Midbrain (tissue), 1 donor: ENCODE results near the gene TRAF5.
"Not testable (repeated sequence)": the region's sequence is repeated elsewhere in the genome, so short reads cannot be mapped to it uniquely, and the experiment has no call there.

ENCODE experiments used
- DNase-seq: peaks from one replicate; lab custom pipeline; 2025; lab: John Stamatoyannopoulos, UW

Gene TRAF5, protein sequence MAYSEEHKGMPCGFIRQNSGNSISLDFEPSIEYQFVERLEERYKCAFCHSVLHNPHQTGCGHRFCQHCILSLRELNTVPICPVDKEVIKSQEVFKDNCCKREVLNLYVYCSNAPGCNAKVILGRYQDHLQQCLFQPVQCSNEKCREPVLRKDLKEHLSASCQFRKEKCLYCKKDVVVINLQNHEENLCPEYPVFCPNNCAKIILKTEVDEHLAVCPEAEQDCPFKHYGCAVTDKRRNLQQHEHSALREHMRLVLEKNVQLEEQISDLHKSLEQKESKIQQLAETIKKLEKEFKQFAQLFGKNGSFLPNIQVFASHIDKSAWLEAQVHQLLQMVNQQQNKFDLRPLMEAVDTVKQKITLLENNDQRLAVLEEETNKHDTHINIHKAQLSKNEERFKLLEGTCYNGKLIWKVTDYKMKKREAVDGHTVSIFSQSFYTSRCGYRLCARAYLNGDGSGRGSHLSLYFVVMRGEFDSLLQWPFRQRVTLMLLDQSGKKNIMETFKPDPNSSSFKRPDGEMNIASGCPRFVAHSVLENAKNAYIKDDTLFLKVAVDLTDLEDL

DNA sequence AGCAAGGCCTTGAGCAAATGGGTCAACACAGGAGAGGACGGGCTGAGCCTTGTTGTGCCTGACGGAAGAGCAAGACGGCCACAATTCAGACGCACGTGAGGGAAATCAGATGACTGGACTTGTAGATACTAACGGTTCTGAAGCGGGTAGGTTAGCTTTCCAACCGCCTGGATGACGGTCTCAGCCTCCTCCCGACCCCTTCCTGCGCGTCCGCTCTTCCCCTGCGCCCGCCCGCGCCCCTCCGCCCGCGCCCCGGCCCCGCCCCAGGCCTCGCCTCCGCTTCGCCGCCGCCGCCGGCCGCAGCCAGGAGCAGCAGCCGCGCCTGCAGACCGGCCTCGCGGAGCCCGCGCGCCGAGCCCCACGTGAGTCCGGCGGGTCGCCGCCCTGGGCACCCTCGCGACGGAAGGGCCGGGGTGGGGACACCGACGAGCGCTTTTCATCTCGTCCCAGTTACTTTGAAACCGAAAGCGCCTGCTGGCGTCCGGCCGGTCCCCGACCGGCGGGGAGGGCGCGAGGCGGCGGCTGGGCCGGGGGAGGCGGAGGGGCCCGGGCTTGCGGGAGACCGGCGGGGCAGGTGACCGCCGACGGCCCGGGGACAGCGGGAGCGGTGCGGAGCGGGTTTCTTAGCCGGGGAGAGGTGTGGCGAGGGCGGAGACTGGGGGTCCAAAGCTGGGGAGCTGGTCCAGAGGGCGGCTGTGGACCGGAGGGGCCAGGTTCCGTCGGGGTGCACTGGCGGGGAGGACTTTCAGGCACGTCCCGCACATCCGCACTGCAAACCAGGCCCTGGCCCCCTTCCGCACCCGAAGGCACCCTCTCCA, at the start of gene TRAF5:
TRAF5 (plus strand) TSS at position 306 of the 818 bp plus-strand sequence. CDS start 26,407 bp downstream, outside the sequence.
- peak; percentile 38 for DNase-seq

DNA sequence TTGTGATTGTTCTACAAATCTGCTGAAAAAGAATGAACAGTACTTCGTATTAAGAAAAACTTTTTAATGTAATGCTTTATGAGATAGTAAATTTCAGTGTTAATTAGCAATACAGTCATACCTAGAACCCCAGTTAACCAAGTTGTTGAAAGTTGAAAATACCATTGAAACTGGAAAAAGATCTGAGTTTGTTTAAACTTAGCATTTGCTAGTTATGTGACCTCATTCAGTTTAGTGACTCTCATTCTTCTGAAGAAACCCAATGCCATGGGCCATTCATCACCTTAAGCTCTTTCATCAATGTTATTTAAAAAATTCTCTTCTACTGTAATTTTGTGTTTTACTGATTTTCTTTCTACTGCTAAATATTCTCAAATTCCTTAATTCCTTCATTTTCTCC, 47.3 kb upstream of the TRAF5 start:
- no peak for DNase-seq

DNA sequence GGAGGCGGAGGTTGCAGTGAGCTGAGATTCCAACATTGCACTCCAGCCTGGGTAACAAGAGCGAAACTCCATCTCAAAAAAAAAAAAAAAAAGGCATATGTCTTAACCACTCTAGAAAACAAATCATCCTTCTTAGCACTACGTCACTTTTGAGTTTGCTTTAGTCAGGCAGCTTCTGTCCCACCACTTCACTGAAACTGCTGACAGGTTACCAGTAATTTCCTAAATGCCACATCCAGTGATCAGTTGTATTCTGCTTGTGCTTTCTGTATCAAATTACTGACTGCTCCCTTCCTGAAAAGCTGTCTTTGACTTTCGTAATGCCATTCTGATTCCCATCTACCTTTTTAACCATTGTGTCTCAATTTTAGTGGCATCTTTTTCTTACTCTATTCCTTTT, 45.7 kb upstream of the TRAF5 start:
- DNase-seq = no peak

DNA sequence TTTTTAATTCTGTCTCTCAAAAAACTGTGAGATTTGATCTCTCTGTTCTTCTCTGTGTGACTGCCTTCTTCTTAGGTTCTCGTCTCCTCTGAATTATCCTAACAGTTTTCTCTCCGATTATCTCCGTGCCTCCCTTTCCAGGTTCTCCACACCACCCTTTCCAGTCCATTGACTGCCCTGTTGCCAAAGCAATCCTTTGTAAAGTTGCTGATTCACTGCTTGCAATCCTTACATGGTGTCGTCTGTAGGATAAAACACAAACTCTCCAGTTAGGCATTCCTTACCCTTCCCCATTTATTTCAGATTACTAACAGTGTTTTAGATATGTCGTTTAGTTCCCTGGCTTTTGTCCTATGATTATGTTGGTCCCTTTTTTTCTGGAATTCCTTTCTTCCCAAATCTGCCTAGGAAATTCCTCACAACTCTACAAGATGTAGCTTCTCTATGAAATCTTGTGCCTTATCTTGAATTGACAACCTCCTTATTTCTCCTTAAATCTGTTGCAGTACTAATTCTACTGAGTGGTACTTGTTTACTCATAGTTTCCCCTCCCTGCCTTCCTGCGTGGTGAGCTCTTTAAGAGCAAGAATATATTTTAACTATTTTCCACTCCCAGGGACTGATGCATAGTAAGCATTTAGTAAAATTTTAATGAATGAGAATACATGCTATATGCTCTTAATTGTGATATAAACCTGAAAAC, 45.2 kb upstream of the TRAF5 start:
- no peak for DNase-seq

DNA sequence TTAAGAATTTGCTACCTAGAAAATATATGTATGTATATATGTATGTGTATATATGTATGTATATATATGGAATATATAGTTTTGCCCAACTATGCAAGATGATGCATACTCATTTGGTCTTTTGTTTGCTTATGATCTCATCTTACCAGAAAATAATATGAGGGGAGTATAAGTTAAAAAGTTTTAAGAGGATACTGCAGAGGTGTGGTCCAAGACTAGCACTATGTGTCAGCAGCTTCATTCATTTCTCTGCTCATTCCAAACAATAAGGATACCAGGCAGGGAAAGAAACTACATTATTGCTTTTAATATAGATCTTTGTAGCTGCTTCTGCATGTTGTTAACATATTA, 44.6 kb upstream of the TRAF5 start:
- DNase-seq = no peak

DNA sequence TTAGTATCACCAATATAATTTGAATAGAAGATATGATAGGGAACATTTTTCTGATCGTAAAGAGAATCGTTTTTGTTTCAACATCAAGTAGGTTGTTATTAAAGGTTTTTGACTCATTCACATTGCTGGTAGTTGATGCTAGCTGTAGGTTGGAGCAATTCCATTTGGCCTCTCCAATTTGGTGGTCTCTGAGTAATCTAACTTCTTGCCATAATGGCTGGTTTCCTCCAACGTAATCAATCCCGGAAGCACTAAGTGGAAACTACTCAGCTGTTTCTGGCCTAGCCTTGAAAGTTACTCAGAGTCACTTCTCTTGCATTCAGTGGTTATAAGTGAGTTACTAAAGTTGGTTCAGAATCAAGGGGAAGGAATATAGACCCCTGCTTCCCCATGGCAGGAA, 41.4 kb upstream of the TRAF5 start:
- no peak for DNase-seq

DNA sequence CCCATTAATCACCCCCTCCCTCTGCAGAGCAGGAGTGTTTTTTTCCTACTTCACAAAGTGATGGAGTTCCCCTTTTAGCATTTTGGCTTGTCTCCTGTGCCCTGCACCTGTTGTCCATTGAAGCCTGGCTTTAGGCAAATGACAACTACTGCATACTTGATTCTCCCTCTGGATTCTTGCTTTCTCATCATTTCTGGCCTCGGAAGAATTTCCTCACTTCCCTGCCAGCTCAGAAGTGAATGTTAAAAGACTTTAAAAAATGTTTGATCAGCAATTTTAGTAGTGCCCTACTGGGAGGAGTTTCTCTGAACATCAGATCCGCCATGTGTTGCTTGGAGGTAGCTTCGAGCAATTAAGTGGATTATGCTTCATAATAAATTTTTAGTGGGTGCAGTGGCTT, 39.4 kb upstream of the TRAF5 start:
- no peak for DNase-seq

DNA sequence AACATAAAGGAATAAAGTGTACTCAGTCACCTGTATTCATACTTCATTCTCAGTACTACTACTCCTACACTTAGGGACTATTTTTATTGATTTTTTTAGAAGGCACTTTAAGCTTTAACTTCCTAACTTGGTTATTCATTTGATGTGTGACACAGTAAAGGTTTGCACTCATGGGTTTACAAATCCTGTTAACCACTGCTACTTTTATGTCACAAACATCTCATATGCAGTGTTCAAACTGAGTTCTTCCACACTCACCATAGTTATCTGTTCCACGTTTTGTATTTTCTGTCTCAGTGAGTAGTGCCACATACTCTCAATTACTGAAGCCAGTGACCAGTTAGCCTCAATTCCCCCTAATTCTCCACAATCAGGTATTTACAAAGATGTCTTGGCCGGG, 34.2 kb upstream of the TRAF5 start:
- DNase-seq = no peak

DNA sequence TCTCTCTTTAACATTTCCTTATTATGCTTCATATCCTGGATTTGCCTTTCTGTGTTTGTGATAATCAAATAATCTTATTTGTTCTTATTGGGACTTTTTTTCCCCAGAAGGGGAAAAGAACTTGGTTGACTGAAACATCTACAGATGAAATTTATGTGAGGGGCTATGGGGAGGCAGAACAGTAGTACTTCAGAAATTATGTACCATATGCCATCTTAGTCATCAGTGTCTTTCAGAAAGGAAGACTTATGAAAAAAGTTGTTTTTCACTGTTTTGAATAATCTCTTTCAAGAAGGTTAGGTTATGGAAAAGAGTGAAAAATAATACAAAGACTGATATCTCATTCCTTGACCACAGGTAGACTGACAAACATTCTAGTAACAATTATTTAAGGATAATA, 30.2 kb upstream of the TRAF5 start:
- no peak for DNase-seq

DNA sequence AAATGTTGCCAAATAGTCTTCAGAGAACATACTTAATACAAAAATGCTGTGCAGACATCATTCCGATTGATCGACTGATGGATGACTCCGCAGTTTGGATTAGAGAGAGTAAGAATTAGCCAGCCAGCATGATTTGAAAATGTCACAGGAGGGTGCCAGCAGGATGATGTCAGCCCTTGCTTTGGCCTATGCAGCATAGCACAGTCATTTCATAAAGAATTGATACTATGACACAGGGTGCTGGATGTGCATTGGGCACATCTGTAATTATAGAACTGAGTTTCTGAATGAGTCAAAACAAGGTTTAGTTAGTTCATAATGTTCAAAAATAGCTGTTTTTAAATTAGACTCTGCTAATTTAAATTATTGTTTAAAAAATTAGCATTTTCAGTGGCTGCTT, 21.6 kb upstream of the TRAF5 start:
- no peak for DNase-seq

DNA sequence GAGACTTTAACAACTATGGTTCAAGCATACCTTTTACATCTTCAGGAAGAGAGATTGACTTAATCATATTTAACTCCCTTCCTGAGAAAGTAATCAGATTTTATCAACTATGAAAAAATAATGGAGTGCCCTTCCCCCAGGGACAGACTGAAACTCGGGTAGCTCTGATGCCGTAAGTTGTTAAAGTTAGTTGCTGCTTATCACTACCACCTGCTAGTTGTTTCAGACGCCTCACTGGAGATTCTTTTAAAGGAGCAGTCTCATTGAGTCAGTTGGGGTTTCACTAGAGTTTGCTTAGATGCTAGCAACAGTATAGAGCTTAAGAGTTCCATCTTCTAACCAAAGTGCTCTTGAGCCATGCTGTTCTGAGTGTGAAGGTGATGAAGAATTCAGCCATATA, 17.0 kb upstream of the TRAF5 start:
- no peak for DNase-seq

DNA sequence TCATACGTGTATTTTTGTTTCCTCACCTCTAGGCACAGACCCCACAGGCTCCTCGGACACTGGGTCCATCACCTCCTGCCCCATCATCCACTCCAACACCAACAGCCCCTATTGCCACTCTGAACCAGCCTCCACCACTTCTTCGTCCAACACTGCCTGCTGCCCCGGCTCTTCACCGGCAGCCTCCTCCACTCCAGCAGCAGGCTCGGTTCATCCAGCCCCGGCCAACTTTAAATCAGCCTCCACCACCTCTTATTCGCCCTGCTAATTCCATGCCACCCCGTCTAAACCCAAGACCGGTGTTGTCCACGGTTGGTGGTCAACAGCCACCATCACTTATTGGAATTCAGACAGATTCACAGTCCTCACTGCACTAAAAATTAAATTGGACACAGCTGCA, 13.2 kb upstream of the TRAF5 start:
- no peak for DNase-seq

DNA sequence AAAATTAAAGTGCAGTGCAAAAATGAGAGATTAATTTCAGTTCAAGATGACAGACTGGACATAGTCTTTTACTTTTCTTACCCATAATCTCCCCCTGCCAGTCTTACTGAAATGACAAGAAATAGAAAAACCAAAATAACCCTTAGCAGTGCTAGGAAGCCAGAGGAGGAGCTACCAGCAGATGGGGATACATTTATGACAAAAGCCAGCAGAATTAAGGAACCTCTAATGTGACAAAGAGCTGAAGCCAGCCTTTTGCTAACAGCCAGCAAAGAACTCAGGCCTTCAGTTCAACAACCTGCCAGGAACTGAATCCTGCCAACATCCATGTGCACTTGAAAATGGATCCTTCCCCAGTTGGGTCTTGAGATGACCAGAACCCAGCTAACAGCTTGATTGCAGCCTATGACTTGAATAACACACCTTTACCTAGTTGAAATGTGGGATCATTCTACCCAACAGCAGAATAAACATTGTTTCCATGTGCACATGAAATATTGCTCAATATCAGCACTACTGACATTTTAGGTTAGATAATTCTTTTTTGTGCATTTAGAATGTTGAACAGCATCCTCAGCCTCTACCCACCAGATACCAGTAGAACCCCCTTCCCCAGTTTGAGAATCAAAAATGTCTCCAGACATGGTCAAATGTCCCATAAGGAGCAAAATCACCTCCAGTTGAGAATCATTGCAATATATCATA, 7.9 kb upstream of the TRAF5 start:
- no peak for DNase-seq

DNA sequence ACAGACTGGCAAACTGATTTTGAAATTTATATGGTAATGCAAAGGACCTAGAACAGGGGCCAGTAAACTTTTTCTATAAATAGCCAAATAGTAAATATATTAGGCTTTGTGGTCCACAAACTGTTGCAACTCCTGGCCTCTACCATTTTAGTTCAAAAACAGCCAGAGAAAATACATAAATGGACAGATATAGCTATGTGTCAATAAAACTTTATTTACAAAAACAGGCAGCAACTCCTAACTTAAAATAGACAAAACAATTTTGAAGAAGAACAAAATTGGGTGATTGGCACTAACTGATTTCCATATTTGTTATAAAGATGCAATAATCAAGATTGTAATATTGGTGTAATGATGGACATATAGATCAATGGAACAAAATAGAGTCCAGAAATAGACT, 6.7 kb upstream of the TRAF5 start:
- no peak for DNase-seq

DNA sequence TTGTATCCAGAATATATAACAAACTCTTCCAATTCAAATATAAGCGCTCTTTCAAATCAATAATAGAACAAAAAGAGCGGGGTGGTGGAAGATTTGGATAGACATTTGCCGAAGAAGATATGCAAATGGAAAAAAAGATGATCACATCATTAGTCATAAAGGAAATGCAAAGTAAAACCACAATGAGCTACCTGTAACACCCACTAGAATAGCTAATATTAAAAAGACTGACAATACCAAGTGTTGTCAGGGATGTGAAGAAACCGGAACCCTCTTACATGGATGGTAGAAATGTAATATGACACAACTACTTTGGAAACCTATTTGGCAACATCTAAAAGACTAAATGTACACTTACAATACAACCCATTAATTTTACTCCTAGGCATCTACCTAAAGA, 5.7 kb upstream of the TRAF5 start:
- DNase-seq = no peak

DNA sequence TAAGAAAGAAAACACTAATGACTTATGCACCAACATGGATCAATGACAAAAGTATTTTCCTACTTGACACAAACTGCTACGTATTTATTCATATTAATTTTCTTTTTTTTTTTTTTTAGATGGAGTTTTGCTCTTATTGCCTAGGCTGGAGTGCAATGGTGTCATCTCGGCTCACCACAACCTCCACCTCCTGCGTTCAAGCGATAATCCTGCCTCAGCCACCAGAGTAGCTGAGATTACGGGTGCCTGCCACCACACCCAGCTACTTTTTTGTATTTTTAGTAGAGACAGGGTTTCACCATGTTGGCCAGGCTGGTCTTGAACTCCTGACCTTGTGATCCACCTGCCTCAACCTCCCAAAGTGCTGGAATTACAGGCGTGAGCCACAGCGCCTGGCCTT, 5.0 kb upstream of the TRAF5 start:
- DNase-seq = not testable (repeated sequence)

DNA sequence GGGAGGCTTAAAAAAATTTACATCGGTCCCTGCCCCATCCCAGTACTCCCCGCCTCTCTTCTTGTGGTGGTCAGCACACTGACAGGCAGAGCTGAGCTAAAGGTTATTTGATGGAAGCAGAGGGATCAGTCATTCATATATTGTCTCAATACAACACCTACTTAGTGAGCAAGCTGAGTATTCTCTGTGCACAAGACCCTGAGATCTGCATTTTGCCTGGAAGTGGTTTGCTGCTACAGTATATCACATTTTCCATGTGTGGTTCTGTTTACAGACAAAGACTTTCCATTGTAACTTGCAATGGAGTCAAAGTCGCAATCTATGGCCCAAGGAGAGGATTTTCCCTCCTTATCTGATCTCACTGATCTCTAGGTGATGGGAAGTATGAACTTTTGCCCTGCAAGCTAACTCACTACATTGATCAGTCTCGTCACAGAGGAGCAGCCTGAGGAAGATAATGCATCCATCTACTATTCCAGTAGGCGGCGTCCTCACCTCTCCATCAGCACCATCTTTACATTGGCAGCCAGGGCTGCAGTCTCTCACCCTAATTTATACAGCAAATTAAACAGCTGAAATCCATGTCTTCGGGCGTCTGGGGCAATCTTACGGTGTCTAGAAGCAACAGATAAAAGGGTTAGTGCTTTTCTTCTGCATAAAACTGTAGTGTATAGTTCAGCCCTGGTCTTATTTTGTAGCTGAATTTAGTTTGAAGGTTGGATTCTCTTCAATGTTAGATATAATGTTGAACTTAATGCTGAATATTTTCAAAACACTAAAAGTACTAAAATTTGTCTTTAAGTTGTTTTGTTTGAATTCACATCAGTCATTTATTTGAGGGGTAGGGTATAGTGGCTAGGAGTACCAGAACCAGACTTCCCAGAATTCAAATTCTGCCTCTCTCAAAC, 3.2 kb upstream of the TRAF5 start:
- peak; percentile 30 for DNase-seq

DNA sequence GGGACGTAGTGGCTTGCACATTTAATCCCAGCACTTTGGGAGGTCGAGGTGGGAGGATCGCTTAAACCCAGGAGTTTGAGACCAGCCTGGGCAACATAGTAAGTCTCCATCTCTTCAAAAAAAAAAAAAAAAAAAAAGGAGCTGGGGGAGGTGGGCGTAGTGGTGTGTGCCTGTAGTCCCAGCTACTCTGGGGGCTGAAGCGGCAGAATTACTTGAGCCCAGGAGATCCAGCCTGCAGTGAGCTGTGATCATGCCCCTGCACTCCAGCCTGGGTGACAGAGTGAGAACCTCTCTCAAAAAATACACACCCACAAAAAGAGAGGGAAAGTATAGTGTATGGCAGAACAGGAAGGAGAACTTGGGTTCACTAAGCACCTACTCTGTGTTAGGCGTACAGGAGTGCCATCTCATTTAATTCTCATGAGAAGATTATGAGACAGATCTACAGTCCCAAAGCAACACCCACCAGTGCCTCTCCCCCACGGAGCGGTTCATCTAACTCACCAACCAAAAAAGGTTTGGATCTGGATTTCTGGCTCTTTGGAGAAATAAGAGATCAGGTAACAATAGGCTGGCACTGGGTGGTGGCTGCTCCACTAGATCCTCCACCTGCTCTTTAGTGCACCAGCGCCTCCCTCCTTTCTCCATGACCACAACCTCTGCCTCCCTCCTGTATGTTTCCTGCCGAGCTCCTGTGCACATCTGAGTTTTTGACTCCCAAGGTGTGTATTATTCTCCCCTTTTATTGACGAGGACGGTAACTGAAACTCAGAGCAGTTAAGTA, 1.4 kb upstream of the TRAF5 start:
- DNase-seq = no peak

DNA sequence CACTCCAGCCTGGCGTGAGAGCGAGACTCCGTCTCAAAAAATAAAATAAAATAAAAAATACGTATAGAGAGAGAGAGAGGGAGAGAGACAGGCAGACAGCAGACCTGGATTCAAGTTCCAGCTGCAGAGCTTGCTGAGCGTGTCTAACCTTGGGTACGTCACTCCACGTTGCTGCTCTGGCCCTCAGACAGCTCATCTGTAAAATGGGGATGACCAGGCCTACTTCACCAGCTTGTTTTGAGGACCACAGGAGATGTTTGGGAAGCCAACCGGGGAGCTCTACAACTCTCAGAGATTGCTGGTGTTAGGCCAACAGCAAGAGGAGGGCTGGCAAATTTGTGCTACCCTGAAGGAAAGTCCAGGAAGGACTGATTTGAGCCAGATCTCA, 499 bp upstream of the TRAF5 start:
- DNase-seq = no peak

DNA sequence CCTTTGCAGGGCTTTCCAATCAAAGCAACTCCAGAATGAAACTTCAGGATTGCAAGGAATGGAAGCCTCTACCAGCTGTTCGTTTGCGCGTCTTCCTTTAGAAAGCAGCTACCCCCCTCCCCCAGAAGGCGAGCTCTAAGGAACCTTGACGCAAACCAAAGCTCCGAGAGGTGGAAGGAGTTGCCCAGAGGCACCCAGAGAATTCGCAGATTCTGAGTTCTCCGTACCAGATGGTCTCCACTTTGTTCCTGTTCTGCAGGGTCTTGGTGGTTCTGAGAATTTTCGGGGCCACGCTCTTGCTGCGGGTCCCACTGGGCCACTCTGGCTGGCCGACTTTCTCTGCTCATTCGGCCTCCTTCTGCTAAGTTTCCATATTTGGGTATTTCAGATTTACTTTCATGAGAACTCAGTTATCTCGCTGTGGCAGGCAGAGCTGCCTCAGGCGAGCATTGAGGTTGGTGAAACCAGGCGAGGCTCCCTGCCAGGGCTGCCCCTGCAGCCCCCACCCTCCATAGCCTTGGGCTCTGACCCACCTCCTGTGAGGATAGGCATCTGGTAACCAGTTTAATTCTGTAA, 801 bp downstream of the TRAF5 start:
- DNase-seq = no peak
